IPS-18c (cell line): ENCODE measurements around the gene IFNB1.

ENCODE experiments used
- H3K4me3 ChIP-seq: 2 replicates; pipeline ENCODE4 v1.7.0; 2013; ENCODE audit warnings: low read depth, mild to moderate bottlenecking, low read length, moderate library complexity; ENCODE audit not compliant: insufficient read depth
- H3K9me3 ChIP-seq: one replicate; pipeline ENCODE4 v1.6.1; 2013; ENCODE audit warnings: mild to moderate bottlenecking, low read length, moderate library complexity; ENCODE audit not compliant: control insufficient read depth, insufficient read depth

The IFNB1 gene

GRCh38 chr9:21077781-21078180 lies at the start of gene IFNB1:
Gene IFNB1 (minus strand): TSS chr9:21077942. CDS start chr9:21077869, 73 bp downstream.
- Histone ChIP-seq H3K9me3 (no peaks in the 10 kb centered on the region), H3K4me3 (no peak within 1 kb of the TSS)

- Histone ChIP-seq H3K9me3 (no peaks in the 10 kb centered on the region), H3K4me3 (no peak overlapping the region)
Observed at GRCh38 chr9:21121595-21122251, 44.0 kb upstream of the IFNB1 start.

- no peak overlapping the region for H3K4me3 ChIP-seq
- no peaks in the 10 kb centered on the region for H3K9me3 ChIP-seq
Observed at GRCh38 chr9:21121079-21121478, 43.3 kb upstream of the IFNB1 start.

- Histone ChIP-seq H3K4me3 (no peak overlapping the region), H3K9me3 (no peaks in the 10 kb centered on the region)
Observed at GRCh38 chr9:21119093-21119770, 41.5 kb upstream of the IFNB1 start.

- Histone ChIP-seq H3K9me3 (no peaks in the 10 kb centered on the region), H3K4me3 (no peak overlapping the region)
Observed at GRCh38 chr9:21114311-21114710, 36.6 kb upstream of the IFNB1 start.

GRCh38 chr9:21110708-21111576 lies 33.2 kb upstream of the IFNB1 start:
- Histone ChIP-seq H3K9me3 (no peaks in the 10 kb centered on the region), H3K4me3 (no peak overlapping the region)

GRCh38 chr9:21104787-21105186 lies 27.0 kb upstream of the IFNB1 start:
- no peaks in the 10 kb centered on the region for H3K9me3 ChIP-seq
- no peak overlapping the region for H3K4me3 ChIP-seq

- Histone ChIP-seq H3K9me3 (no peaks in the 10 kb centered on the region), H3K4me3 (no peak overlapping the region)
Observed at GRCh38 chr9:21102305-21102704, 24.6 kb upstream of the IFNB1 start.

- Histone ChIP-seq H3K9me3 (no peaks in the 10 kb centered on the region), H3K4me3 (no peak overlapping the region)
Observed at GRCh38 chr9:21097817-21098216, 20.1 kb upstream of the IFNB1 start.

GRCh38 chr9:21096901-21097255 lies 19.1 kb upstream of the IFNB1 start:
- no peak overlapping the region for H3K4me3 ChIP-seq
- no peaks in the 10 kb centered on the region for H3K9me3 ChIP-seq

- Histone ChIP-seq H3K9me3 (no peaks in the 10 kb centered on the region), H3K4me3 (no peak overlapping the region)
Observed at GRCh38 chr9:21096172-21096900, 18.6 kb upstream of the IFNB1 start.

GRCh38 chr9:21095561-21095960 lies 17.8 kb upstream of the IFNB1 start:
- no peaks in the 10 kb centered on the region for H3K9me3 ChIP-seq
- no peak overlapping the region for H3K4me3 ChIP-seq

GRCh38 chr9:21086538-21086937 lies 8.8 kb upstream of the IFNB1 start:
- Histone ChIP-seq H3K9me3 (no peaks in the 10 kb centered on the region), H3K4me3 (no peak overlapping the region)

- H3K4me3 ChIP-seq, result no peak overlapping the region
Observed at GRCh38 chr9:21085005-21085404, 7.3 kb upstream of the IFNB1 start.

GRCh38 chr9:21084242-21084850 lies 6.6 kb upstream of the IFNB1 start:
- H3K4me3 ChIP-seq, result no peak overlapping the region

More at GRCh38 chr9:21085005-21085404, 7.3 kb upstream of the IFNB1 start:
- H3K9me3 ChIP-seq, result no peaks in the 10 kb centered on the region

GRCh38 chr9:21082671-21083070 lies 4.9 kb upstream of the IFNB1 start:
- Histone ChIP-seq H3K9me3 (no peaks in the 10 kb centered on the region), H3K4me3 (no peak overlapping the region)

More at GRCh38 chr9:21084242-21084850, 6.6 kb upstream of the IFNB1 start:
- H3K9me3 ChIP-seq, result no peaks in the 10 kb centered on the region

- Histone ChIP-seq H3K4me3 (no peak overlapping the region), H3K9me3 (no peaks in the 10 kb centered on the region)
Observed at GRCh38 chr9:21081999-21082398, 4.3 kb upstream of the IFNB1 start.
